Mucosa of stomach (tissue), 1 donor: Measurements from ENCODE around the gene PEPD.

ENCODE experiments used
- H3K27me3 ChIP-seq: one replicate; pipeline ENCODE4 v1.7.0; 2013; ENCODE audit warnings: mild to moderate bottlenecking, low read length; ENCODE audit not compliant: control insufficient read depth, insufficient read depth
- H3K36me3 ChIP-seq: one replicate; pipeline ENCODE4 v1.7.0; 2013; ENCODE audit warnings: low read length; ENCODE audit not compliant: control insufficient read depth, insufficient read depth
- H3K4me1 ChIP-seq: one replicate; pipeline ENCODE4 v1.7.0; 2013; ENCODE audit warnings: mild to moderate bottlenecking, low read length; ENCODE audit not compliant: control insufficient read depth, insufficient read depth
- H3K4me3 ChIP-seq: one replicate; pipeline ENCODE4 v1.7.0; 2013; ENCODE audit warnings: low read length
- H3K9ac ChIP-seq: one replicate; pipeline ENCODE4 v1.7.0; 2013; ENCODE audit warnings: mild to moderate bottlenecking, low read length, moderate library complexity
- H3K9me3 ChIP-seq: one replicate; pipeline ENCODE4 v1.7.0; 2013; ENCODE audit warnings: mild to moderate bottlenecking, low read length, moderate library complexity; ENCODE audit not compliant: control insufficient read depth
- donor health status: Pancreatic carcinoma.

Gene PEPD

GRCh38 chr19:33464733-33465115 lies 56.9 kb downstream of the PEPD start:
- Histone ChIP-seq H3K9ac (no peak overlapping the region), H3K36me3 (no peaks in the 10 kb centered on the region), H3K4me3 (no peak overlapping the region), H3K9me3 (no peaks in the 10 kb centered on the region), H3K4me1 (no peaks in the 10 kb centered on the region), H3K27me3 (no peaks in the 10 kb centered on the region)

- no peaks in the 10 kb centered on the region for H3K36me3 ChIP-seq
- no peaks in the 10 kb centered on the region for H3K27me3 ChIP-seq
- H3K4me1 ChIP-seq = no peaks in the 10 kb centered on the region
- no peak overlapping the region for H3K4me3 ChIP-seq
- H3K9me3 ChIP-seq = no peaks in the 10 kb centered on the region
- H3K9ac ChIP-seq = no peak overlapping the region
These were observed 57.4 kb downstream of the PEPD start for GRCh38 chr19:33464010-33464732.

GRCh38 chr19:33463199-33463598 lies 58.4 kb downstream of the PEPD start:
- H3K4me1 ChIP-seq = no peaks in the 10 kb centered on the region
- H3K9ac ChIP-seq = no peak overlapping the region
- no peak overlapping the region for H3K4me3 ChIP-seq
- H3K36me3 ChIP-seq = no peaks in the 10 kb centered on the region
- no peaks in the 10 kb centered on the region for H3K9me3 ChIP-seq
- no peaks in the 10 kb centered on the region for H3K27me3 ChIP-seq

- no peaks in the 10 kb centered on the region for H3K4me1 ChIP-seq
- H3K36me3 ChIP-seq = no peaks in the 10 kb centered on the region
- H3K9ac ChIP-seq = no peak overlapping the region
- H3K9me3 ChIP-seq = no peaks in the 10 kb centered on the region
- H3K4me3 ChIP-seq = no peak overlapping the region
- no peaks in the 10 kb centered on the region for H3K27me3 ChIP-seq
These were observed 59.3 kb downstream of the PEPD start for GRCh38 chr19:33462112-33462791.

- no peaks in the 10 kb centered on the region for H3K36me3 ChIP-seq
- no peaks in the 10 kb centered on the region for H3K9me3 ChIP-seq
- no peaks in the 10 kb centered on the region for H3K4me1 ChIP-seq
- no peak overlapping the region for H3K9ac ChIP-seq
- H3K4me3 ChIP-seq = no peak overlapping the region
- no peaks in the 10 kb centered on the region for H3K27me3 ChIP-seq
These were observed 60.1 kb downstream of the PEPD start for GRCh38 chr19:33461256-33462111.

- Histone ChIP-seq H3K9ac (no peak overlapping the region), H3K4me1 (no peaks in the 10 kb centered on the region), H3K9me3 (no peaks in the 10 kb centered on the region), H3K36me3 (no peaks in the 10 kb centered on the region), H3K4me3 (no peak overlapping the region), H3K27me3 (no peaks in the 10 kb centered on the region)
These were observed 61.2 kb downstream of the PEPD start for GRCh38 chr19:33460221-33460908.

GRCh38 chr19:33459222-33460090 lies 62.1 kb downstream of the PEPD start:
- H3K36me3 ChIP-seq = no peaks in the 10 kb centered on the region
- no peaks in the 10 kb centered on the region for H3K27me3 ChIP-seq
- H3K4me1 ChIP-seq = no peaks in the 10 kb centered on the region
- H3K9ac ChIP-seq = no peak overlapping the region
- H3K4me3 ChIP-seq = no peak overlapping the region
- H3K9me3 ChIP-seq = no peaks in the 10 kb centered on the region

GRCh38 chr19:33458807-33459206 lies 62.8 kb downstream of the PEPD start:
- H3K4me3 ChIP-seq = no peak overlapping the region
- no peaks in the 10 kb centered on the region for H3K9me3 ChIP-seq
- H3K9ac ChIP-seq = no peak overlapping the region
- H3K36me3 ChIP-seq = no peaks in the 10 kb centered on the region
- no peaks in the 10 kb centered on the region for H3K27me3 ChIP-seq
- no peaks in the 10 kb centered on the region for H3K4me1 ChIP-seq

- H3K36me3 ChIP-seq = no peaks in the 10 kb centered on the region
- H3K4me1 ChIP-seq = no peaks in the 10 kb centered on the region
- no peak overlapping the region for H3K9ac ChIP-seq
- H3K27me3 ChIP-seq = no peaks in the 10 kb centered on the region
- H3K4me3 ChIP-seq = no peak overlapping the region
- no peaks in the 10 kb centered on the region for H3K9me3 ChIP-seq
These were observed 63.4 kb downstream of the PEPD start for GRCh38 chr19:33458171-33458633.

GRCh38 chr19:33456845-33457220 lies 64.8 kb downstream of the PEPD start:
- Histone ChIP-seq H3K36me3 (no peaks in the 10 kb centered on the region), H3K4me1 (no peaks in the 10 kb centered on the region)

More at GRCh38 chr19:33456845-33457220, 64.8 kb downstream of the PEPD start:
- no peak overlapping the region for H3K4me3 ChIP-seq
- no peaks in the 10 kb centered on the region for H3K27me3 ChIP-seq
- no peak overlapping the region for H3K9ac ChIP-seq
- no peaks in the 10 kb centered on the region for H3K9me3 ChIP-seq
